Thoracic aorta (tissue), 2 donors: ENCODE results near the gene CHMP6. TPM values are rescaled to one million over a fixed set of nuclear protein-coding genes. Genes with fewer than 3 reads are reported as not detected.
A peak's percentile ranks its signal among the peaks of the same experiment; 100 is the strongest.

Source experiments
- ATAC-seq: fragments of 150-250 bp; one replicate; pipeline ENCODE4 v1.8.0; 2017; ENCODE audit warnings: low read depth; ENCODE audit not compliant: insufficient number of reproducible peaks, low FRiP score
- DNase-seq: peaks from one replicate; pipeline ENCODE4 v3.0.0-alpha.2; 2020; ENCODE audit warnings: low spot score
- H3K27ac ChIP-seq, 2 donors: fragments of 200-600 bp; sonication (generic); 1 replicate in 1 of 2; 2 replicates in 1 of 2; pipeline ENCODE4 v1.5.1; 2016; ENCODE audit warnings: mild to moderate bottlenecking in 2 of 2, moderate library complexity in 2 of 2
- H3K27me3 ChIP-seq: fragments of 200-600 bp; sonication (generic); replicated peaks from 2 replicates; pipeline ENCODE4 v1.6.0; 2016; ENCODE audit warnings: mild to moderate bottlenecking; ENCODE audit not compliant: insufficient read depth
- H3K36me3 ChIP-seq: fragments of 200-600 bp; sonication (generic); one replicate; pipeline ENCODE4 v1.5.1; 2016
- H3K4me1 ChIP-seq, 2 donors: fragments of 200-600 bp; sonication (generic); 1 replicate in 1 of 2; 2 replicates in 1 of 2; pipeline versions ENCODE4 v1.5.1 to v1.6.0; 2016; ENCODE audit warnings: low read depth in 2 of 2, mild to moderate bottlenecking in 1 of 2; ENCODE audit not compliant: control insufficient read depth in 1 of 2
- H3K4me3 ChIP-seq: fragments of 200-600 bp; sonication (generic); 2 replicates; pipeline ENCODE4 v1.5.1; 2016; ENCODE audit warnings: mild to moderate bottlenecking
- H3K9me3 ChIP-seq: fragments of 200-600 bp; sonication (generic); 2 replicates; pipeline ENCODE4 v1.5.1; 2016
- total RNA-seq, 2 donors: library from RNA; depleted of rRNA; stranded (reverse); fragments of >200 nt; gene quantifications; one replicate each; pipeline versions ENCODE4 v1.1.0 to v1.2.3, GENCODE V29; 2016
- TF ChIP-seq, protein P1 (sequence below): fragments of 200-600 bp; sonication (generic); IDR thresholded peaks from one replicate; pipeline ENCODE4 v1.5.1; 2019; ENCODE audit warnings: antibody characterized with exemption

The CHMP6 gene
- total RNA-seq, 2 donors from 2014 or later = 20.2 to 38.0 TPM

- no peak for DNase-seq
- peaks cover 6 to 10% of the 10 kb centered on the region in 2 donors for H3K4me1 ChIP-seq
- H3K27ac ChIP-seq = no peak overlapping the region
- H3K4me3 ChIP-seq = no peak overlapping the region
- TF ChIP-seq, protein P1, sequence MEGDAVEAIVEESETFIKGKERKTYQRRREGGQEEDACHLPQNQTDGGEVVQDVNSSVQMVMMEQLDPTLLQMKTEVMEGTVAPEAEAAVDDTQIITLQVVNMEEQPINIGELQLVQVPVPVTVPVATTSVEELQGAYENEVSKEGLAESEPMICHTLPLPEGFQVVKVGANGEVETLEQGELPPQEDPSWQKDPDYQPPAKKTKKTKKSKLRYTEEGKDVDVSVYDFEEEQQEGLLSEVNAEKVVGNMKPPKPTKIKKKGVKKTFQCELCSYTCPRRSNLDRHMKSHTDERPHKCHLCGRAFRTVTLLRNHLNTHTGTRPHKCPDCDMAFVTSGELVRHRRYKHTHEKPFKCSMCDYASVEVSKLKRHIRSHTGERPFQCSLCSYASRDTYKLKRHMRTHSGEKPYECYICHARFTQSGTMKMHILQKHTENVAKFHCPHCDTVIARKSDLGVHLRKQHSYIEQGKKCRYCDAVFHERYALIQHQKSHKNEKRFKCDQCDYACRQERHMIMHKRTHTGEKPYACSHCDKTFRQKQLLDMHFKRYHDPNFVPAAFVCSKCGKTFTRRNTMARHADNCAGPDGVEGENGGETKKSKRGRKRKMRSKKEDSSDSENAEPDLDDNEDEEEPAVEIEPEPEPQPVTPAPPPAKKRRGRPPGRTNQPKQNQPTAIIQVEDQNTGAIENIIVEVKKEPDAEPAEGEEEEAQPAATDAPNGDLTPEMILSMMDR = no peak
- no peaks in the 10 kb centered on the region for H3K36me3 ChIP-seq
- ATAC-seq = no peak
- no peaks in the 10 kb centered on the region for H3K27me3 ChIP-seq
- H3K9me3 ChIP-seq = no peaks in the 10 kb centered on the region
These were observed 14.5 kb upstream of the CHMP6 start for GRCh38 chr17:80977172-80977571.

DNA sequence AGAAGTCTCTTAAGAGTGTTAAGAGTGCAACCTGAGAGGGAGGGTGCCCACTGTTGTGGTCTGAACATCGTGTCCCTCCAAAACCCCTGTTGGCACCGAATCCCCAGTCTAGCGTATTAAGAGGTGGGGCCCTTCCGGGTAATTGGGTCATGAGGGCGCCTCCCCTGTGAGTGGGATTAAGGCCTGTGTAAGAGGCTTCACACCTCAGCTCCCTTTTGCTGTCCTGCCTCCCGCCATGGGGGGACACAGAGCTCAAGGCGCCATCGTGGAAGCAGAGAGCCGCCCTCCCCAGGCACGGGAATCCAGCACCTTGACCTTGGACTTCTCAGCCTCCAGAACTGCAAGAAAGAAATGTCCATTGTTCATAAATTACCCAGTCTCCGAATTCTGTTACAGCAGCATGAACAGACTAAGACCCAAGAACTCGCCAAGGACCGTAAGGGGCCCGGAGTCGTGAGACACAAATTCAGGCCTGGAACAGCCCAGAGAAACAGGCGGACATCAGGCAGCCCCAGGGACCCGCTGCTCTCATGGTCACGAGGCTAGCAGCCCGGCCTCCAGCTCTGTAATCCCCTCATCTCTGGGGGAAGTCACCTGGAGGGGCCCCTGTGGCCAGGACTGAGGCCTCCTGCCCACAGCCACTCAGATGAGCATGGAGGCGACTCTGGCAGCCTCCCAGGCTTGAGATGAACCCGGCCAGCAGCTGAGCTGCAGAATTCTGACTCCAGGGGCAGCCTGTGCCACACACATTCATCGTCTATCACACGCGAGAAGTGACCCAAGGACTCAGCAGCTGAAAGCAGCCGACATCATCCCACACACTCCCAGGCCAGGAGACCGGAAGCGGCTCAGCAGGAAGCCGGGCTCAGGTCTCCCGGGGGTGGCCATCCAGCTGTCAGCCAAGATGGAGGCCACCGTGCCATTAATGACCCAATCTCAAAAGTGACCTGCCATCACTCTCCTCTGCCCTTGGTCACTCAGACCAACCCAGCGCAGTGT lies 12.8 kb upstream of the CHMP6 start:
- ATAC-seq (no peak), DNase-seq (no peak)
- TF ChIP-seq, protein P1 = no peak
- Histone ChIP-seq H3K4me3 (no peak overlapping the region), H3K27ac (no peak overlapping the region), H3K36me3 (no peaks in the 10 kb centered on the region), H3K27me3 (no peaks in the 10 kb centered on the region), H3K9me3 (no peaks in the 10 kb centered on the region), H3K4me1 (peaks cover 6 to 10% of the 10 kb centered on the region in 2 donors)

GRCh38 chr17:80979547-80980378 lies 11.9 kb upstream of the CHMP6 start:
- TF ChIP-seq, protein P1 = no peak
- no peak for DNase-seq
- Histone ChIP-seq H3K4me3 (no peak overlapping the region), H3K36me3 (no peaks in the 10 kb centered on the region), H3K27ac (no peak overlapping the region), H3K9me3 (no peaks in the 10 kb centered on the region), H3K27me3 (no peaks in the 10 kb centered on the region), H3K4me1 (peaks cover 6 to 18% of the 10 kb centered on the region in 2 donors)
- ATAC-seq = no peak

DNA sequence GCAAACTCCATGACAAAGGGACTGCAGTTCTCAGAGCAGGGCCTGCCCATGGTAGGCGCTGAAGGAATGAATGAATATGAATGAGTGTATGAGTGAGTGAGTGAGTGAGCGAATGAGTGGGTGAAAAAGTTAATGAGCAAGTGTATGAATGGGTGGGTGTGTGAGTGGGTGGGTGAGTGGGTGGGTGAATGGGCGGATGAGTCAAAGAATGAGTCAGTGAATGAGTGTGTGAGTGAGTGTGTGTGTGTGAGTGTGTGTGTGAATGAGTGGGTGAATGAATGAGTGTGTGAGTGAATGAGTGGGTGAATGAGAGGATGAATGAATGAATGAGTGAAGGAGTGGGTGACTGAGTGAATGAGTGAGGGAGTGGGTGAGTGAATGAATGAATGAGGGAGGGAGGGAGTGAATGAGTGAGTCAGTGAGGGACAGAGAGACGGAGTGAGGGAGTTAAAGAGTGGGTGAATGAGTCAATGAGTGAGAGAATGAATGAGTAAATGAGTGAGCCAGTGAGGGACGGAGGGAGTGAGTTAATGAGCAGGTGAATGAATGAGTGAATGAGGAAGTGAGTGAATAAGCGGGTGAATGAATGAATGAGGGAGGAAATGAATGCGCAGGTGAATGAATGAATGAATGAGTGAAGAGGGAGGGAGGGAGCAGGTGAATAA lies 11.1 kb upstream of the CHMP6 start:
- TF ChIP-seq, protein P1 = no peak
- no peak for ATAC-seq
- H3K4me3 ChIP-seq = peak overlapping the region; percentile 46

More for the DNA sequence above, 11.1 kb upstream of the CHMP6 start:
- peaks cover 6 to 24% of the 10 kb centered on the region in 2 donors for H3K4me1 ChIP-seq
- no peaks in the 10 kb centered on the region for H3K27me3 ChIP-seq
- no peak for DNase-seq
- H3K36me3 ChIP-seq = no peaks in the 10 kb centered on the region
- H3K9me3 ChIP-seq = no peaks in the 10 kb centered on the region
- H3K27ac ChIP-seq = no peak overlapping the region
